Measurements from ENCODE around the gene SLC4A4.

SLC4A4 gene

DNA sequence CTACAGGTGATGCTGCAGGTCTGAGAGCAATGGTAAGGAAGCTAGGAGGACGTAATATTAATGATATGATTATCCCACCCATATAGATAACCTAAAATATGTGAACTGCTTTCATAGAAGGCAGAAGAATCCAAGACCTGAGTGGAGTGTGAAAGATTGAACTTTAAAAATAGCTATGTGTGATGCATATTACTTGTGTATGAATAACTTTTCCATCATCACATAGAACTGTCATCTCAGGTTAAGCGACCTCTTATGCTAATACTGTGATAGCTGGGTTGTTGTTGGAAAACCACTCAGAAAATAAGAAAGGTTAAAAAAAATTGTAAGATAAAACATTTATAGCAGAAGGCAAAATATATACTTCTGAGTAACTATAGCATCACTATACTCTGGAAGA is 90.3 kb downstream of the SLC4A4 start:
- no peak overlapping the region for H3K4me3 ChIP-seq (ENCODE audit: low read depth, low read length)
- TF ChIP-seq, protein P1, sequence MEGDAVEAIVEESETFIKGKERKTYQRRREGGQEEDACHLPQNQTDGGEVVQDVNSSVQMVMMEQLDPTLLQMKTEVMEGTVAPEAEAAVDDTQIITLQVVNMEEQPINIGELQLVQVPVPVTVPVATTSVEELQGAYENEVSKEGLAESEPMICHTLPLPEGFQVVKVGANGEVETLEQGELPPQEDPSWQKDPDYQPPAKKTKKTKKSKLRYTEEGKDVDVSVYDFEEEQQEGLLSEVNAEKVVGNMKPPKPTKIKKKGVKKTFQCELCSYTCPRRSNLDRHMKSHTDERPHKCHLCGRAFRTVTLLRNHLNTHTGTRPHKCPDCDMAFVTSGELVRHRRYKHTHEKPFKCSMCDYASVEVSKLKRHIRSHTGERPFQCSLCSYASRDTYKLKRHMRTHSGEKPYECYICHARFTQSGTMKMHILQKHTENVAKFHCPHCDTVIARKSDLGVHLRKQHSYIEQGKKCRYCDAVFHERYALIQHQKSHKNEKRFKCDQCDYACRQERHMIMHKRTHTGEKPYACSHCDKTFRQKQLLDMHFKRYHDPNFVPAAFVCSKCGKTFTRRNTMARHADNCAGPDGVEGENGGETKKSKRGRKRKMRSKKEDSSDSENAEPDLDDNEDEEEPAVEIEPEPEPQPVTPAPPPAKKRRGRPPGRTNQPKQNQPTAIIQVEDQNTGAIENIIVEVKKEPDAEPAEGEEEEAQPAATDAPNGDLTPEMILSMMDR (IDR thresholded peaks at IDR 0.05; ENCODE audit: borderline replicate concordance, insufficient read depth, low read depth, low read length), result no peak

DNA sequence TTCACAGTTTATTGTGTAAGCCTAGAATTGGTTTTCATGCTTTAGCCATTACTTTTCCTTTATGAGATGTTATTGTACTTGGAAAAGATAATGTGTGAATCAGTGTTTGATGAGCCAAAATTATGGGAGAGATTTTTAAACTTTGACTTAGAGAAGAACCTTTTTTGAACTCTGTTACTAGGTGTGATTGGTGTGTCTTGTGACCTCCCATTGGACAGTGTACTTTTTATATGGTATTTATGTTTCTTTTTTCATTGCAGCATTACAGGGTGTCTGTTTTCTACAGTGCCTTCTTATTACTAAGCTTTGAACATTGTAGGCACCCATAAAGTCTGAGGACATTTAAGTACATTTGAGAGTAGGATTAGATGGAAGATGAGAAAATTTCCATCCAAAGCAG is 91.1 kb downstream of the SLC4A4 start:
- TF ChIP-seq, protein P1 (IDR thresholded peaks at IDR 0.05; ENCODE audit: borderline replicate concordance, insufficient read depth, low read depth, low read length), result no peak
- H3K4me3 ChIP-seq (ENCODE audit: low read depth, low read length), result no peak overlapping the region

DNA sequence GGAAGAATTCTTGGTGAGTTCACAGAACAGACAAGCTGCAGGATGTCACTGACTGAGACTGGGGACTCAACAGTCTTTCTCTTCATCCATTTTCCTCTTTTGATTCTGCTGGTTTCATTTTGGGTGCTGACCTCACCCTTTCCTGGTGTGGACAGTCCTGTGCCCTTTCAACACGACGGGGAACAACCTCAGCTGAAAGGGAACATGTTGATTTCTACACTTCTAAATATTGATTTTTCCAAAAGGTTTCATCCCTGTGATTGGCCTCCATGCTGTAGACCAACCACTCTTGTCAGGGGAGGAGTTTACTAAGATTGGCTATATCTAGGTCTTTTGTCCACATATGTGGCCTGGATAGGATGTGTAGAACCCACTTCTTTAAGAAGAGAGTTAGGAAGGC is 91.8 kb downstream of the SLC4A4 start:
- TF ChIP-seq, protein P1 (IDR thresholded peaks at IDR 0.05; ENCODE audit: borderline replicate concordance, insufficient read depth, low read depth, low read length), result no peak
- H3K4me3 ChIP-seq (ENCODE audit: low read depth, low read length), result no peak overlapping the region

GRCh38 chr4:71440612-71441011 is 101.8 kb downstream of the SLC4A4 start:
- H3K4me3 ChIP-seq (ENCODE audit: low read depth, low read length), result no peak overlapping the region
- TF ChIP-seq, protein P1 (IDR thresholded peaks at IDR 0.05; ENCODE audit: borderline replicate concordance, insufficient read depth, low read depth, low read length), result no peak

GRCh38 chr4:71441186-71442169 is 102.7 kb downstream of the SLC4A4 start:
- no peak overlapping the region for H3K4me3 ChIP-seq (ENCODE audit: low read depth, low read length)
- TF ChIP-seq, protein P1 (IDR thresholded peaks at IDR 0.05; ENCODE audit: borderline replicate concordance, insufficient read depth, low read depth, low read length), result no peak

DNA sequence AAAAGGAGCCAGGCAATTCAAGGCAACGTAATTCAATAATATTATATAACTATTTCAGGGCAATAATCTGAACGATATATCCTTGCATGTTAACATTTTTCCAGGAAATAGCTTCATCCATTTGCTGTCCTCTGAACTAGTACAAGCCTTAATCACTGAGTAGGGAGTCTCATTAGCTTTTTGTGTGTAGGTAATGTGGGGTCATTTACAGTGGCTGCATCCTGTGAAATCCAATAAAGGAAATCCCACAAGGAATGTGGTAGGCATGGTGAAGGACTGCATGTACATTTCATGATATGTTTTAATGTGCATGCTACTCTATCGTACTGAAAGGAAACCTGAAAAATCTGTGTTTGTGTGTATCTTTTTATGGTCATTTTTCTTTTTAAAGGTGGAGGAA is 103.5 kb downstream of the SLC4A4 start:
- TF ChIP-seq, protein P1 (IDR thresholded peaks at IDR 0.05; ENCODE audit: borderline replicate concordance, insufficient read depth, low read depth, low read length), result no peak
- H3K4me3 ChIP-seq (ENCODE audit: low read depth, low read length), result no peak overlapping the region

- no peak overlapping the region for H3K4me3 ChIP-seq (ENCODE audit: low read depth, low read length)
- TF ChIP-seq, protein P1 (IDR thresholded peaks at IDR 0.05; ENCODE audit: borderline replicate concordance, insufficient read depth, low read depth, low read length), result no peak
These were observed 105.6 kb downstream of the SLC4A4 start for GRCh38 chr4:71444395-71444794.
